ENCODE measurements around the gene RNF19B.

The RNF19B gene, protein sequence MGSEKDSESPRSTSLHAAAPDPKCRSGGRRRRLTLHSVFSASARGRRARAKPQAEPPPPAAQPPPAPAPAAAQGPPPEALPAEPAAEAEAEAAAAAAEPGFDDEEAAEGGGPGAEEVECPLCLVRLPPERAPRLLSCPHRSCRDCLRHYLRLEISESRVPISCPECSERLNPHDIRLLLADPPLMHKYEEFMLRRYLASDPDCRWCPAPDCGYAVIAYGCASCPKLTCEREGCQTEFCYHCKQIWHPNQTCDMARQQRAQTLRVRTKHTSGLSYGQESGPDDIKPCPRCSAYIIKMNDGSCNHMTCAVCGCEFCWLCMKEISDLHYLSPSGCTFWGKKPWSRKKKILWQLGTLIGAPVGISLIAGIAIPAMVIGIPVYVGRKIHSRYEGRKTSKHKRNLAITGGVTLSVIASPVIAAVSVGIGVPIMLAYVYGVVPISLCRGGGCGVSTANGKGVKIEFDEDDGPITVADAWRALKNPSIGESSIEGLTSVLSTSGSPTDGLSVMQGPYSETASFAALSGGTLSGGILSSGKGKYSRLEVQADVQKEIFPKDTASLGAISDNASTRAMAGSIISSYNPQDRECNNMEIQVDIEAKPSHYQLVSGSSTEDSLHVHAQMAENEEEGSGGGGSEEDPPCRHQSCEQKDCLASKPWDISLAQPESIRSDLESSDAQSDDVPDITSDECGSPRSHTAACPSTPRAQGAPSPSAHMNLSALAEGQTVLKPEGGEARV
- long read RNA-seq, partial matches to known transcripts = 2 of 2 reads
- long read RNA-seq, other reads (novel, unspliced or antisense) = 0 of 2 reads

DNA sequence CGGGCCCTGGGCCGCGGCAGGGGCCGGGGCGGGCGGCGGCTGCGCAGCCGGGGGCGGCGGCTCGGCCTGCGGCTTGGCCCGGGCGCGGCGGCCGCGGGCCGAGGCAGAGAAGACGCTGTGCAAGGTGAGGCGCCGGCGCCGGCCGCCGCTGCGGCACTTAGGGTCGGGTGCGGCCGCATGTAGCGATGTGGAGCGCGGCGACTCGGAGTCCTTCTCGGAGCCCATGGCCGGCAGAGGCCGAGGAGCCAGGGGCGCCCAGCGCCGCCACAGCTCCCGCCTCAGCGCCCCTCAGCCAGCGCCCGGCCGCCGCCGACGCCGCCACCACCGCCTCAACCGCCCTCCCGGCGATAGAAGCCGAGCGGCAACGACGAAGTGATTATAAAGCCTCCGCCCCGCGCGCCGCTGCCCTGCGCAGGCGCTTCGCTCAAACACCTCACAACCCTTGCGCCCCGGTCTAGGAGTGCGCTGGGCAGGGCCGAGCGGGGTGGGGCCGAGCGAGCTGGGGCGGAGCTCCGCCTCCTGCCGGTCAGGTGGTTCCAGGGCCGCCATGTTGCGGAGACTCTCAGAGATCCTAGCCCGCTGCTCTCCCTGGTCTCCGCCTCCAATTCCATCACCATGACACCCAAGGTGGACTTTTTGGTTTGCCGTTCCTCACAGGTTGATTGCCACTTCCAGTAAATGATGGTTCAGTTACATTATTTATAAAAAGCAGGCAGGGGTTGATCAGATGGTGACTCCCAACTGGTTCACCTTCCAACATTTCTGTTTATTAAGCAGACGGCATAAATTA, at the start of gene RNF19B:
Gene RNF19B (minus strand): TSS at position 349 of the 790 bp plus-strand sequence. CDS start 124 bp downstream, at position 225.
- peak; percentile 81 to 95 for DNase-seq (ENCODE audit: low read depth in 1 of 2, low spot score in 1 of 2)
- no peaks in the 10 kb centered on the region for H3K27me3 ChIP-seq (ENCODE audit: insufficient read depth, poor library complexity, severe bottlenecking)
- TF ChIP-seq GABPA (IDR thresholded peaks at IDR 0.05; ENCODE audit: low read depth) (no peak), SPI1 (IDR thresholded peaks at IDR 0.05; ENCODE audit: borderline replicate concordance, low read depth) (no peak), POLR2AphosphoS5 (IDR thresholded peaks at IDR 0.05; ENCODE audit: low read depth) (peak; percentile 68)
- TF ChIP-seq, protein P1, sequence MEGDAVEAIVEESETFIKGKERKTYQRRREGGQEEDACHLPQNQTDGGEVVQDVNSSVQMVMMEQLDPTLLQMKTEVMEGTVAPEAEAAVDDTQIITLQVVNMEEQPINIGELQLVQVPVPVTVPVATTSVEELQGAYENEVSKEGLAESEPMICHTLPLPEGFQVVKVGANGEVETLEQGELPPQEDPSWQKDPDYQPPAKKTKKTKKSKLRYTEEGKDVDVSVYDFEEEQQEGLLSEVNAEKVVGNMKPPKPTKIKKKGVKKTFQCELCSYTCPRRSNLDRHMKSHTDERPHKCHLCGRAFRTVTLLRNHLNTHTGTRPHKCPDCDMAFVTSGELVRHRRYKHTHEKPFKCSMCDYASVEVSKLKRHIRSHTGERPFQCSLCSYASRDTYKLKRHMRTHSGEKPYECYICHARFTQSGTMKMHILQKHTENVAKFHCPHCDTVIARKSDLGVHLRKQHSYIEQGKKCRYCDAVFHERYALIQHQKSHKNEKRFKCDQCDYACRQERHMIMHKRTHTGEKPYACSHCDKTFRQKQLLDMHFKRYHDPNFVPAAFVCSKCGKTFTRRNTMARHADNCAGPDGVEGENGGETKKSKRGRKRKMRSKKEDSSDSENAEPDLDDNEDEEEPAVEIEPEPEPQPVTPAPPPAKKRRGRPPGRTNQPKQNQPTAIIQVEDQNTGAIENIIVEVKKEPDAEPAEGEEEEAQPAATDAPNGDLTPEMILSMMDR (IDR thresholded peaks at IDR 0.05; ENCODE audit: insufficient read depth, low read length) = no peak
- TF ChIP-seq, protein P2, sequence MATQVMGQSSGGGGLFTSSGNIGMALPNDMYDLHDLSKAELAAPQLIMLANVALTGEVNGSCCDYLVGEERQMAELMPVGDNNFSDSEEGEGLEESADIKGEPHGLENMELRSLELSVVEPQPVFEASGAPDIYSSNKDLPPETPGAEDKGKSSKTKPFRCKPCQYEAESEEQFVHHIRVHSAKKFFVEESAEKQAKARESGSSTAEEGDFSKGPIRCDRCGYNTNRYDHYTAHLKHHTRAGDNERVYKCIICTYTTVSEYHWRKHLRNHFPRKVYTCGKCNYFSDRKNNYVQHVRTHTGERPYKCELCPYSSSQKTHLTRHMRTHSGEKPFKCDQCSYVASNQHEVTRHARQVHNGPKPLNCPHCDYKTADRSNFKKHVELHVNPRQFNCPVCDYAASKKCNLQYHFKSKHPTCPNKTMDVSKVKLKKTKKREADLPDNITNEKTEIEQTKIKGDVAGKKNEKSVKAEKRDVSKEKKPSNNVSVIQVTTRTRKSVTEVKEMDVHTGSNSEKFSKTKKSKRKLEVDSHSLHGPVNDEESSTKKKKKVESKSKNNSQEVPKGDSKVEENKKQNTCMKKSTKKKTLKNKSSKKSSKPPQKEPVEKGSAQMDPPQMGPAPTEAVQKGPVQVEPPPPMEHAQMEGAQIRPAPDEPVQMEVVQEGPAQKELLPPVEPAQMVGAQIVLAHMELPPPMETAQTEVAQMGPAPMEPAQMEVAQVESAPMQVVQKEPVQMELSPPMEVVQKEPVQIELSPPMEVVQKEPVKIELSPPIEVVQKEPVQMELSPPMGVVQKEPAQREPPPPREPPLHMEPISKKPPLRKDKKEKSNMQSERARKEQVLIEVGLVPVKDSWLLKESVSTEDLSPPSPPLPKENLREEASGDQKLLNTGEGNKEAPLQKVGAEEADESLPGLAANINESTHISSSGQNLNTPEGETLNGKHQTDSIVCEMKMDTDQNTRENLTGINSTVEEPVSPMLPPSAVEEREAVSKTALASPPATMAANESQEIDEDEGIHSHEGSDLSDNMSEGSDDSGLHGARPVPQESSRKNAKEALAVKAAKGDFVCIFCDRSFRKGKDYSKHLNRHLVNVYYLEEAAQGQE (IDR thresholded peaks at IDR 0.05; ENCODE audit: insufficient replicate concordance, low read depth) = peak; percentile 27
- peak within 1 kb of the TSS; percentile 65 for H3K27ac ChIP-seq (replicated peaks)
- peak within 1 kb of the TSS; percentile 77 for H3K4me3 ChIP-seq (replicated peaks; ENCODE audit: insufficient read depth, low read length)

DNA sequence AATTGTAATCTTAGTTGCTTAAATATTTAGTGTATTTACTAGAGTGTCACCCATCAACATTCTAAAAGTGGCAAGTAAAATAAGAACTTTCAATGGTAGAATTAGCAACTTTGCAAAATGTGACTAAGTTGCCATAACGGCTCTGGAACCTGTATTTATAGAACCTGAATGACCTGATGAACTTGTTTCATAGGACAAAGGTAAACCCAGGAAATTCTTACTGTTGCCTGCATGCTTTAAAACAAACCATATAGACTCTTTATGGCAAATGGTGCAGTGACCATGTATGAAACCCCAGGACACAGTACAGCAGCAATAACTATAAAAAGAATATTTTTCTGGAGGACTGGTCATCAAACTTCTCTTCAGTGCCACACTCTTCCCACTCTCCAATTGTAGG, 49.2 kb upstream of the RNF19B start:
- TF ChIP-seq, protein P1 (IDR thresholded peaks at IDR 0.05; ENCODE audit: insufficient read depth, low read length) = no peak
- TF ChIP-seq POLR2AphosphoS5 (IDR thresholded peaks at IDR 0.05; ENCODE audit: low read depth) (no peak), GABPA (IDR thresholded peaks at IDR 0.05; ENCODE audit: low read depth) (no peak), SPI1 (IDR thresholded peaks at IDR 0.05; ENCODE audit: borderline replicate concordance, low read depth) (no peak)
- TF ChIP-seq, protein P2 (IDR thresholded peaks at IDR 0.05; ENCODE audit: insufficient replicate concordance, low read depth) = no peak
- Histone ChIP-seq H3K27ac (replicated peaks) (no peak overlapping the region), H3K4me3 (replicated peaks; ENCODE audit: insufficient read depth, low read length) (no peak overlapping the region)

DNA sequence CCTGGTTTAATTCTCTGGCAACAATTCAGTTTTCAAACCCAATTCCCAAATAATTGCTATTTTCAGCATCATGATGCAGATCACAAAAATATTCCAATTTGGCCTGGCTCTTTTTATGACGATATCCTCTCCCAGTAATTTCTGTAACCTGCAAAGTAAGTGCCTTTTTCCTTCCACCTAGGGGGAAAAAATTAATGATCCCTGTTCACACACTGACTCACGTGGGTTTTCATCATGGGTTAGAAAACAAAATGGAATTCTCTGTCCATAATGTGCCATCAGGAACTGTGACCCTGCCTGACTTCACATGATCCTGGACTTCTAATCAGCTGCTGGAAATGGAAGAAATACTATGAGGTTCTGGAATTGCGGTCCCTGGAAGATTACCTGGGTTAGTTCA, 47.6 kb upstream of the RNF19B start:
- H3K4me3 ChIP-seq (replicated peaks; ENCODE audit: insufficient read depth, low read length) = no peak overlapping the region
- TF ChIP-seq, protein P2 (IDR thresholded peaks at IDR 0.05; ENCODE audit: insufficient replicate concordance, low read depth) = no peak
- no peak for TF ChIP-seq SPI1 (IDR thresholded peaks at IDR 0.05; ENCODE audit: borderline replicate concordance, low read depth)
- TF ChIP-seq, protein P1 (IDR thresholded peaks at IDR 0.05; ENCODE audit: insufficient read depth, low read length) = no peak
- TF ChIP-seq POLR2AphosphoS5 (IDR thresholded peaks at IDR 0.05; ENCODE audit: low read depth) = no peak
- no peak for TF ChIP-seq GABPA (IDR thresholded peaks at IDR 0.05; ENCODE audit: low read depth)
- DNase-seq (ENCODE audit: low read depth in 1 of 2, low spot score in 1 of 2) = no peak
- no peaks in the 10 kb centered on the region for H3K27me3 ChIP-seq (ENCODE audit: insufficient read depth, poor library complexity, severe bottlenecking)
- no peak overlapping the region for H3K27ac ChIP-seq (replicated peaks)

More for the DNA sequence above, 49.2 kb upstream of the RNF19B start:
- H3K27me3 ChIP-seq (ENCODE audit: insufficient read depth, poor library complexity, severe bottlenecking) = no peaks in the 10 kb centered on the region
- no peak for DNase-seq (ENCODE audit: low read depth in 1 of 2, low spot score in 1 of 2)

Data from HL-60 (cell line).